ENCODE measurements around the gene SYTL3. TPM values are rescaled to one million over a fixed set of nuclear protein-coding genes. Genes with fewer than 3 reads are reported as not detected.

SYTL3 gene
- total RNA-seq, 1 experiment from 2014 or later = 7.8 TPM

GRCh38 chr6:158711264-158711663 is 61.4 kb downstream of the SYTL3 start:
- H4K20me1 ChIP-seq (ENCODE audit: insufficient read depth) = no peaks in the 10 kb centered on the region
- peaks cover 33% of the 10 kb centered on the region for H3K4me1 ChIP-seq (replicated peaks; ENCODE audit: insufficient read depth)
- DNase-seq = no peak
- H3F3A ChIP-seq (ENCODE audit: insufficient read depth, low read depth) = peaks cover 30% of the 10 kb centered on the region
- peaks cover 6% of the 10 kb centered on the region; the same call in 1 of the 2 replicates for H3K36me3 ChIP-seq (ENCODE audit: low read depth)
- ChIA-PET POLR2A (ENCODE audit: unreplicated experiment) (no interaction called here), CTCF (no interaction called here)
- no peaks in the 10 kb centered on the region for H3K27me3 ChIP-seq (ENCODE audit: insufficient read depth, low read depth)
- no peak overlapping the region for H3K4me3 ChIP-seq
- TF ChIP-seq EZH2 (IDR thresholded peaks at IDR 0.05; ENCODE audit: low read depth) (no peak), CTCF (conservative IDR thresholded peaks at IDR 0.05) (no peak)
- H3K4me2 ChIP-seq = no peak overlapping the region
- no peak overlapping the region for H2AFZ ChIP-seq
- BruUV-seq (replicated peaks) = no TSS peak
- intact Hi-C loops (cut with micrococcal nuclease; ENCODE audit: unreplicated experiment) = no loop called here
- H3K79me2 ChIP-seq (ENCODE audit: low read depth) = peaks cover 30% of the 10 kb centered on the region
- no peaks in the 10 kb centered on the region for H3K9me3 ChIP-seq (ENCODE audit: insufficient read depth, low read depth)
- no peak overlapping the region for H3K27ac ChIP-seq
- H3K9me2 ChIP-seq (ENCODE audit: insufficient read depth) = no peaks in the 10 kb centered on the region

GRCh38 chr6:158713469-158713868 is 63.6 kb downstream of the SYTL3 start:
- peaks cover 10% of the 10 kb centered on the region; the same call in 1 of the 2 replicates for H3K36me3 ChIP-seq (ENCODE audit: low read depth)
- no peaks in the 10 kb centered on the region for H3K9me3 ChIP-seq (ENCODE audit: insufficient read depth, low read depth)
- peaks cover 16% of the 10 kb centered on the region; the same call in 1 of the 2 replicates for H3F3A ChIP-seq (ENCODE audit: insufficient read depth, low read depth)
- peaks cover 19% of the 10 kb centered on the region for H3K79me2 ChIP-seq (ENCODE audit: low read depth)
- H3K27ac ChIP-seq = no peak overlapping the region
- intact Hi-C loops (cut with micrococcal nuclease; ENCODE audit: unreplicated experiment) = no loop called here
- BruUV-seq (replicated peaks) = no TSS peak
- ChIA-PET CTCF (no interaction called here), POLR2A (ENCODE audit: unreplicated experiment) (no interaction called here)
- H3K9me2 ChIP-seq (ENCODE audit: insufficient read depth) = no peaks in the 10 kb centered on the region
- no peak for TF ChIP-seq EZH2 (IDR thresholded peaks at IDR 0.05; ENCODE audit: low read depth)
- no peak for TF ChIP-seq CTCF (conservative IDR thresholded peaks at IDR 0.05)
- no peaks in the 10 kb centered on the region for H4K20me1 ChIP-seq (ENCODE audit: insufficient read depth)
- no peak overlapping the region for H3K4me2 ChIP-seq
- H3K27me3 ChIP-seq (ENCODE audit: insufficient read depth, low read depth) = no peaks in the 10 kb centered on the region
- no peak overlapping the region for H2AFZ ChIP-seq
- no peak for DNase-seq
- peaks cover 26% of the 10 kb centered on the region for H3K4me1 ChIP-seq (replicated peaks; ENCODE audit: insufficient read depth)
- H3K4me3 ChIP-seq = no peak overlapping the region

- peaks cover 26% of the 10 kb centered on the region for H3F3A ChIP-seq (ENCODE audit: insufficient read depth, low read depth)
- BruUV-seq (replicated peaks) = no TSS peak
- ChIA-PET CTCF (no interaction called here), POLR2A (ENCODE audit: unreplicated experiment) (no interaction called here)
- peaks cover 12% of the 10 kb centered on the region; the same call in 1 of the 2 replicates for H3K36me3 ChIP-seq (ENCODE audit: low read depth)
- H3K27ac ChIP-seq = no peak overlapping the region
- H3K9me2 ChIP-seq (ENCODE audit: insufficient read depth) = no peaks in the 10 kb centered on the region
- intact Hi-C loops (cut with micrococcal nuclease; ENCODE audit: unreplicated experiment) = no loop called here
- H3K4me3 ChIP-seq = no peak overlapping the region
- H3K27me3 ChIP-seq (ENCODE audit: insufficient read depth, low read depth) = no peaks in the 10 kb centered on the region
- H3K79me2 ChIP-seq (ENCODE audit: low read depth) = peaks cover 7% of the 10 kb centered on the region
- H3K4me1 ChIP-seq (replicated peaks; ENCODE audit: insufficient read depth) = peaks cover 26% of the 10 kb centered on the region
- no peaks in the 10 kb centered on the region for H3K9me3 ChIP-seq (ENCODE audit: insufficient read depth, low read depth)
- H2AFZ ChIP-seq = no peak overlapping the region
- DNase-seq = no peak
- no peak for TF ChIP-seq EZH2 (IDR thresholded peaks at IDR 0.05; ENCODE audit: low read depth)
- no peak for TF ChIP-seq CTCF (conservative IDR thresholded peaks at IDR 0.05)
- H4K20me1 ChIP-seq (ENCODE audit: insufficient read depth) = no peaks in the 10 kb centered on the region
- H3K4me2 ChIP-seq = no peak overlapping the region
These were observed 64.9 kb downstream of the SYTL3 start for GRCh38 chr6:158714706-158715105.
